ENCODE data around the gene PLCL1.
"Not testable (repeated sequence)": the region's sequence is repeated elsewhere in the genome, so short reads cannot be mapped to it uniquely, and the experiment has no call there.

The PLCL1 gene

GRCh38 chr2:198012025-198012424 is 207.6 kb downstream of the PLCL1 start:
- no peak for DNase-seq

- DNase-seq: no peak
Measured at GRCh38 chr2:198016243-198016642, 211.8 kb downstream of the PLCL1 start.

GRCh38 chr2:198017068-198017467 is 212.7 kb downstream of the PLCL1 start:
- DNase-seq: no peak

- DNase-seq: no peak
Measured at GRCh38 chr2:198028955-198029354, 224.6 kb downstream of the PLCL1 start.

DNA sequence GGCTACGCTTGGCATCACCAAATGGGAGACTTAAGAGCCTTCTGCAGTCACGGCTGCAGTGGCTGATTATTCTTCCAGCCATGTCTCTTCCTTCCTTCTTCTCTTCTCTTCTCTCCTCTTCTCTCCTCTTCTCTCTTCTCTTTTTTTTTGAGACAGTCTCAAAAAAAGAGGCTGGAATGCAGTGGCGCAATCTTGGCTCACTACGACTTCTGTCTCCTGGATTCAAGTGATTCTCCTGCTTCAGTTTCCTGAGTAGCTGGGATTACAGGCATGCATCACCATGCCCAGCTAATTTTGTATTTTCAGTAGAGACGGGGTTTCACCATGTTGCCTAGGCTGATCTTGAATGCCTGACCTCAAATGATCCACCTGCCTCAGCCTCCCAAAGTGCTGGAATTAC is 225.2 kb downstream of the PLCL1 start:
- not testable (repeated sequence) for DNase-seq

DNA sequence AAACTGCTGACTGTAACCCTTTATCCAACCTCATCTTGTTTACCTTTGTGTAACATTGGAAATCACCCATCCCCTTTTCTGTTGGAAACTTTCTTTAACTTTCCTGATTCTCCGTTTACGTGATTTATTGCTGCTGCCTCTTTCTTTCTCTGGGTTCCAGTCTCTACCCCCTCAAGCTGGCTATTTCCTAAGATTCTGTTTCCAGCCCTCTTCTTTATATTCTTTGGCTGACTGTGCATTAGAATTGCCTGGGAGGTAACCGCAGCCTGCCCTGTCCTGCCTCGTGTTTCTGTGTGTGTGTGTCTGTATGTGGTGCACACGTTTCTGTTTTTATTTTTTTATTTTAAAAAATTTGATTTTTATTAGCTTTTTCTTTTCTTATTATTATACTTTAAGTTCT is 229.2 kb downstream of the PLCL1 start:
- DNase-seq: no peak

GRCh38 chr2:198036029-198036879 is 231.9 kb downstream of the PLCL1 start:
- no peak for DNase-seq

DNA sequence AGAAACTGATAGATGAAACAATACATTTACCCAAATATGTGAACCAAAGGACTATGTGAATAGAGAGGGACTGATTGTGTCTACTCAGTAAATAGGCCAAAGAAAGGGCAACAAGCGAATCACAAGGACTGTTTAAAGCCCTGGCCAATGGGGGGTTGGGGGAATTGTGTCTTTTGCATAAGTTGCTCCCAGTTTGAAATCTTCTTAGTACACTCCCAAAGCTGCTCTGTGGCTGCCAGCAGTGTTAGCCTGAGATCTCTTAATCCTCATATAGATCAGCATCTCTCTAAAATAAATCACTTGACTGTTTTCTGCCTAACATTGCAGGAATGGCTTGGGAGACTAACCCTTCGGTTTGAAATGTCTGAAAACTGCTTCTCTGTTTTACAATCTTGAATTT is 236.4 kb downstream of the PLCL1 start:
- DNase-seq: no peak

- DNase-seq: no peak
Measured at GRCh38 chr2:198042189-198042588, 237.8 kb downstream of the PLCL1 start.

DNA sequence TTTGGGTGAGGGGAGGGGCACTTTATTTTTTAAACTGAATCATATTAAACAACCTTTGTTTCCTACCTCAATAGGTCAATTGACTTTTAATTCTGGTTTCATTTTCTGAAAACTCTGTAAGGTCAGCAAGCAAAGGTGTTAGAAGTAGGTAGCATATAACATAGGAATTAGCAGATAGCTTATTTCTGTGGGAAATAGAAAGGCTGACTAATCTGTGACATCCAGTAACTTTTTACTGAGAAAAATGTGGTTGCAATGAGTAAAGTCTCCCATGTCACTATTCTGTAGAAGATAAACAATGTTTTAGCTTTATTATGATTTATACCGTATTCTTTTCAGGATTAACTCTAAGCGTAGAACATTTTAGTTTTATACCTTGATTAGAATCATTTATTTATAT is 240.4 kb downstream of the PLCL1 start:
- DNase-seq: no peak

GRCh38 chr2:198045227-198045626 is 240.8 kb downstream of the PLCL1 start:
- DNase-seq: no peak

DNA sequence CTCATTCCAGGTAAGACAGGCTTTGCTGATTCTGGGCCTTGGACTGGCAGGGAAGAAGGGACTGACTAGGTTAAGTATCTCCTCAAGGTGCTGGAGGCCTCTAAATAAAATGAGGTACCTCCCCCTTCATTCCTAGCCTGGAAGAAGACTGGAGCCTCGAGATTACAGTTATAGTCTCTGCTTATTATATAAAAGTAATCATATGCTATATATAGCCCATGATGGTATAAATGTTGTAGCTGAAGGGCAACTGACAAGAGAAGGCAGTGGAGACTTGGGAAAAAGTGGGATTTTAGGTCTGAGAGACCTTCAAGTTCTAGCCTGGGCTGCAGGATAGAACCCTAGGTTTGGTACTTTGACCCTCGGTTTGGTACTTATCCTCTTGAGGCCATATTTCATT is 248.3 kb downstream of the PLCL1 start:
- DNase-seq: no peak

GRCh38 chr2:198053148-198053547 is 248.8 kb downstream of the PLCL1 start:
- no peak for DNase-seq

DNA sequence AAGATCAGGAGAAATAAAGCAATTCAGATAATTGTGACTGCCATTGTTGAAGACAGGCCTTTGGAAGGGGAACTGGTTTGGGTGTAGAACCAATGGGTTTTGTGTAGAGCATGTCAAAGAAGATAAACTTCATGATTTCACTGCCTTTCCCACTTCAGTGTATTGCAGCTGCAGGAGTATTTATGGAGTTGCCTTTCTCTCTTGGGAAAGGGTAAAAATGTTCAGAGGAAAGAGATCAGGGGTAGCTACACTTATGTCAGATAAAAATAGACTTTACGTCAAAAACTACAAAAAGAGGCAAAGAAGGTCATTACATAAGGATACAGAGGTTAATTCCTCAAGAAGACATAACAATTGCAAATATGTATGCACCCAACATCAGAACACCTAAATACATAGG is 249.4 kb downstream of the PLCL1 start:
- DNase-seq: no peak

DNA sequence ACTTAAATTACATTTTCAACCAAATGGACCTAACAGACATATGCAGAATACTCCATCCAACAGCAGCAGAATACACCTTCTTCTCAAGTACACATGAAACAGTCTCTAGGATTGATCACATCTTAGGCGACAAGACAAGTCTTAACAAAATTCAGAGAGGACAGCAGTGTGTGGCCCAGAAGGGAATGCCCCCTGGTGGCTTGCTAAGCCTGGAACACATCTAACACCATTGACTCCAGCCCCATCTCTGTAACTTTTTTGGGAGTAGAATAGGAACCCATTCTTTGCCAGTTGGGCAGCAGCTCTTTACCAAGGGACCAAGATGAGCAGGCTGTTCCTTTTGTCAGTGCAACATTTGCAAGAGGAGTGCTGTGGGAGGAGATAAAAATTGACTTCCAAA is 249.9 kb downstream of the PLCL1 start:
- DNase-seq: no peak

DNA sequence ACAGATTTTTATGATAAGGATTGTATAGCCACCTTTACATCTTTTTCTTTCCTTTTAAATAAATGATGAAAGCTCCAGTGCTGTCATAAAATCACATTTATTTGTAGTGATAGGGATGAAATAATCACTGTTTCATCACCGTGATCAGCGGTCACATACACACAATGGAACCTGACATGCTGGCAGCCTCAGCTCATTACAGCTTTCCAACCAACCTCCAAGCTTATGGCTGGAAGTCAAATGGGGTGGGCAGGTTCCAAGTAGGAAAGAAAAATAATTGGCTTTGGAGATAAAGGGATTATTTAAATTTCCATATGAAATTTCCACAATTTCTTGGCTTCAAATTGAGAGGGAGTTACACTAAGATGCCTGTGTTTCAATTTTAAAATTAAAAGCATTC is 251.3 kb downstream of the PLCL1 start:
- DNase-seq: no peak

DNA sequence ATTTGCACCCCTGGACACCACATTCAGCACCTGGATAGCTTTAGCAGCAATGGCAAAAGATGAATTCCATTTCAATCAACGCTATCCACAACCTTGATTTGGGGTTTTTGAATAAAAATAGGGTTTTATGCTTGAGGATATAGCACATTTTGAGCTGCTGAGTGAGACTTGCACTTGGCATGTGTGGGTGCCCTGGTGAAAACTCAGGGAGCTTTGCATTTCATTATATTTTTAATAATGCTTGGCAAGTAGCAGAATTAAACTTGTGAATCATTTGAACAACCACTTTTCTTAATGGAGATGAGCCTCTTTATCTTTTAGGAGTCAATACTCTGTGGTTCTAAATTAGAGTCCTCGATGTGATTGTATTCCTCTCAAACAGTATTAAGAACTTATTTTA is 252.4 kb downstream of the PLCL1 start:
- DNase-seq: no peak

GRCh38 chr2:198059800-198060199 is 255.4 kb downstream of the PLCL1 start:
- no peak for DNase-seq

DNA sequence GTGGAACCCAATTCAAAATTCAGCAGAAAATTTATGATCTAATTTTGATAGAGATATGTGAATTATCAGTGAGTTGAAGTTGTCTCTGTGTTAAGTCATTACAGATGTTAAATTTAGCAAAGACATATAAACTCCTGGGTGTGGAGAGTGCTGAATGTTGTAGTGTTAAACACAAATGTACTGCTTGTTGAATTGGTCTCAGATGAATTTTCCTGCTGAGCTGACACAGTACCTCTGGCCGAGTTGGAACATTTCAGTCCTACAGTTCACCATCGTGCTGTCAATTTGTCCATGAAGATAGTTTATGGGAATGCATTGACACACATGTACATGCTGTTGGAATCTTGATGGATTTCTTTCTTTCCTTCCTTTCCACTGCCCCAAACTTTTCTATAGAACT is 255.9 kb downstream of the PLCL1 start:
- DNase-seq: no peak

DNA sequence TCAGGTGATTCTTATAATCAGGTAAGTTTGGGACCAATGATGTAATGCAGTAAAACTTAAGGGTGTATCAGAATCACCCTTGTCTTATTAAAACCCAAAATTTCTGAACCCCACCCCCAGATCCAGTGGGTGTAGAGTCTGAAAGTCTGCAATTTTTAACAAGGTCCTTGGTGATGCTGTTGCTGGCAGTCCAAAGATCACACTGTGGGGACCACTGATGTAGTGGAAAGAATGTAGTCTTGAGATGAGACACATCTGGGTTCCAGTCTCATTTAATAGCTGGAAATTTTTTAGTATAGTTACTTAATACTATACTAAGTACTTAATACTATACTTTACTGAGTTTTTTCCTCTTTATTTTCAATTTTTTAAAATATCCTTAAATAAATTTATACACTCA is 258.4 kb downstream of the PLCL1 start:
- no peak for DNase-seq

- DNase-seq: no peak
Measured at GRCh38 chr2:198063242-198063641, 258.8 kb downstream of the PLCL1 start.

DNA sequence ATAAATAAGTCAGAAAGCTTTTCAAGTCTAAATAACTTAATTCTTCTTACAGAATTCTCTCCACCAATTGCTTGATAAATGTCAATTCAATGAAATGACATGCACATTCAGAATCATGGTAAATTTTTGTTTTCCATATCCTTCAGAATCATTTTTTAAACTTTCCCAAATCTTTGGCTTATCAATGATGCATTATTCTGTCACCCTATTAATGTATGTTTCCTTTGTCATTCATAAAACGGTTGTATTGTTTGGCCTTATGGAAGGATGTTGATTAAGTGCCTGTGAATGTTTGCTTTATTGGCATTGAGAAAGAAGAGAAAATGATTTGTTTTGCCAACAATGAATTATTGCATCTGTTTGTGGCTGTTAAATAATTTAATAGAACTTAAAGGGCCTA is 260.9 kb downstream of the PLCL1 start:
- DNase-seq: no peak

DNA sequence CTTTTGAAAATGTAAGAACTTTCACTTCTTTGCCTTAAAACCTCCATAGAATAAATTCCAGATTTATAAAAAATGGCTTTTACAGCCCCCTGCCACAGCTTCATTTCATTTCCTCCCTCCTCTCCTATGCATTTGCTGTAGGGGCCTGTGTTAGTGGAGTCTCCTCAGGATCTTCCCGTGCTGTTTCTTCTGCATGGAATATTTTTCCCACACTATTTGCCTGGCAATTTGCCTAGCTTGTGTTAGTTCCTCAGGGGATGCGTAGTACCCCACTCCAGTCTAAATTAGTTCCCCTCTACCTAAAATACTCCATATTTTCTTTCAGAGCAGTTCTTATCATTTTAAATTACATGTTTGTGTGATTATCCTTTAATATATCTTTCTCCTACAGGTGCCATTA is 262.2 kb downstream of the PLCL1 start:
- no peak for DNase-seq

- DNase-seq: no peak
Measured at GRCh38 chr2:198072655-198073054, 268.3 kb downstream of the PLCL1 start.

DNA sequence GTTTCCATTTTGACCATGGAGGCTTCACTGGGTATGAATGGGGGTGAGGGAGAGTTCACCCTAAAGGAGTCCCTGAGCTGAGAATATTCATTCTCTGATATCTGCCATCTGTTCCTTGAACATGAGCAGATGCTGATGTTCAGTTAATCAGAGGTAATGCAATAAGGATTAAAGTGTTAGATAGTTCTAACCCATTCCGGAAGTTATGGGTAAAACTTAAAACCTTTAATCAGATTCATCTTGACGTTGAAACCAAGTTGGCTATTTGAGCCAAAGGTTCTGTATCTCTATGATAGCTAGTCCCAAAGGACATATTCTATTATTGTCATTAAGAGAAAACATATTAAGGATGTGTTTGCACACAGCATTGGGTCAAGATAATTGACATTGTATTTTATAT is 268.9 kb downstream of the PLCL1 start:
- no peak for DNase-seq

Measured in DMS 273 treated with DMSO at 0.1 percent for 48 hours (cell line).